HepG2 (cell line): ENCODE measurements around the gene PRCD. TPM values are rescaled to one million over a fixed set of nuclear protein-coding genes. Genes with fewer than 3 reads are reported as not detected.

Experiments
- ATF1 ChIP-seq: IDR thresholded peaks from 2 replicates; pipeline ENCODE4 v1.6.1; 2016; ENCODE audit warnings: mild to moderate bottlenecking, control low read depth
- CREB1 ChIP-seq, 2 experiments: fragments of 450-650 bp in 1 of 2; IDR thresholded peaks; 2 replicates each; pipeline ENCODE4 v1.6.1; 2016 to 2017; ENCODE audit warnings: control low read depth in 1 of 2, mild to moderate bottlenecking in 1 of 2, missing compliant biosample characterization in 1 of 2, missing genetic modification characterization in 1 of 2
- MAF1 ChIP-seq: sonication (generic); formaldehyde crosslinking; IDR thresholded peaks from 2 replicates; pipeline ENCODE4 v1.5.0; 2020; ENCODE audit warnings: missing genetic modification reagents, borderline replicate concordance
- NFE2L2 ChIP-seq: fragments of 150-350 bp; IDR thresholded peaks from 2 replicates; pipeline ENCODE4 v1.6.1; 2014; ENCODE audit warnings: low read length
- SRSF1 ChIP-seq: fragments of 200-400 bp; formaldehyde crosslinking; optimal IDR thresholded peaks from 2 replicates; pipeline ENCODE3; 2017; ENCODE audit warnings: mild to moderate bottlenecking, low read depth, low read length, moderate library complexity
- ZNF567 ChIP-seq: sonication (generic); formaldehyde crosslinking; IDR thresholded peaks from 2 replicates; pipeline ENCODE4 v1.8.1; 2023; ENCODE audit warnings: mild to moderate bottlenecking, missing genetic modification reagents, borderline replicate concordance
- ZNF747 ChIP-seq: sonication (generic); formaldehyde crosslinking; IDR thresholded peaks from 2 replicates; pipeline ENCODE4 v1.8.1; 2023; ENCODE audit warnings: missing genetic modification reagents, mild to moderate bottlenecking, borderline replicate concordance
- polyA plus RNA-seq, 8 experiments: library from polyadenylated mRNA; depleted of rRNA in 3 of 8; stranded (reverse) in 7 of 8; unstranded in 1 of 8; fragments of >200 nt; fragmentation: Illumina TruSeq in 4 of 8; extraction: Trizol in 4 of 8; gene quantifications; 2 replicates each; pipeline versions ENCODE4 v1.2.1 to v1.2.3, GENCODE V29; 2011 to 2016; ENCODE audit warnings: low read depth in 4 of 8, missing spikeins in 1 of 8, mixed read lengths in 1 of 8; ENCODE audit not compliant: insufficient read depth in 1 of 8
- total RNA-seq, 5 experiments: library from RNA; depleted of rRNA; stranded (reverse); fragments of >200 nt; fragmentation: Illumina TruSeq; extraction: Trizol; gene quantifications; 2 replicates each; pipeline ENCODE4 v1.2.3, GENCODE V29; 2016; ENCODE audit warnings: low read depth in 1 of 5
- TF ChIP-seq, protein P1 (sequence below): sonication (generic); formaldehyde crosslinking; IDR thresholded peaks from 2 replicates; pipeline ENCODE4 v1.5.0; 2020; ENCODE audit warnings: mild to moderate bottlenecking, missing genetic modification reagents, borderline replicate concordance
- TF ChIP-seq, protein P2 (sequence below): sonication (generic); formaldehyde crosslinking; IDR thresholded peaks from 2 replicates; pipeline ENCODE4 v1.4.0; 2020; ENCODE audit warnings: missing genetic modification reagents
- TF ChIP-seq, protein P3 (sequence below): sonication (generic); formaldehyde crosslinking; IDR thresholded peaks from 2 replicates; pipeline ENCODE4 v1.5.1; 2020; ENCODE audit warnings: mild to moderate bottlenecking, missing genetic modification reagents, moderate library complexity
- TF ChIP-seq, protein P4 (sequence below): sonication (generic); formaldehyde crosslinking; IDR thresholded peaks from 2 replicates; pipeline ENCODE4 v1.5.1; 2020; ENCODE audit warnings: missing genetic modification reagents, mild to moderate bottlenecking, borderline replicate concordance

PRCD gene
- total and polyA plus RNA-seq, 2 of the 13 experiments (the other 11 are each of a cell fraction or from before 2014, with no cell fraction given): 0.51 TPM; not detected in 1

DNA sequence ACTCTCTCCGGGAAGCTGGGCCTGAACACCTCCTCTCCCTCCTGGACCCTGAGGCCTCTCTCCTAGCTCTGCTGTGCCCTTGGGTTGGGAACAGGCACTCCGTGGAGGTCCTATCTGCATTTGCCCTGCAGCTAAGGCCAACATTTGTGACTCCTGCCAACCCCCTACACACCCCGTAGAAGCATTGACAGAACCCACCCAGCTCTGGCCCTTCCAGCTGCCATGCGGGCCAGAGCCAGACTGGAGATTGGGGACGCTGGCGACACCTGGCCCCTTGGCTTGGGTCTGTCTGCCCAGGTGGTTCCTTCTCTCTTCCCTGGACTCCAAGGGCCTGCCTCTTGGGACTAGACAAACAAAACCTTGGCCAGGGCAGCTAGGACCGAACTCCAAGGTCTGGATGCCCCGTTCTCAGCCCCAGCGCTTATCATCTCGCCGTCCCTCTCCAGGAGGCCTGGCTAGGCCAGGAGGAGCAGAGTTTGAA is 38.0 kb upstream of the PRCD start (continued):
- TF ChIP-seq, protein P1, sequence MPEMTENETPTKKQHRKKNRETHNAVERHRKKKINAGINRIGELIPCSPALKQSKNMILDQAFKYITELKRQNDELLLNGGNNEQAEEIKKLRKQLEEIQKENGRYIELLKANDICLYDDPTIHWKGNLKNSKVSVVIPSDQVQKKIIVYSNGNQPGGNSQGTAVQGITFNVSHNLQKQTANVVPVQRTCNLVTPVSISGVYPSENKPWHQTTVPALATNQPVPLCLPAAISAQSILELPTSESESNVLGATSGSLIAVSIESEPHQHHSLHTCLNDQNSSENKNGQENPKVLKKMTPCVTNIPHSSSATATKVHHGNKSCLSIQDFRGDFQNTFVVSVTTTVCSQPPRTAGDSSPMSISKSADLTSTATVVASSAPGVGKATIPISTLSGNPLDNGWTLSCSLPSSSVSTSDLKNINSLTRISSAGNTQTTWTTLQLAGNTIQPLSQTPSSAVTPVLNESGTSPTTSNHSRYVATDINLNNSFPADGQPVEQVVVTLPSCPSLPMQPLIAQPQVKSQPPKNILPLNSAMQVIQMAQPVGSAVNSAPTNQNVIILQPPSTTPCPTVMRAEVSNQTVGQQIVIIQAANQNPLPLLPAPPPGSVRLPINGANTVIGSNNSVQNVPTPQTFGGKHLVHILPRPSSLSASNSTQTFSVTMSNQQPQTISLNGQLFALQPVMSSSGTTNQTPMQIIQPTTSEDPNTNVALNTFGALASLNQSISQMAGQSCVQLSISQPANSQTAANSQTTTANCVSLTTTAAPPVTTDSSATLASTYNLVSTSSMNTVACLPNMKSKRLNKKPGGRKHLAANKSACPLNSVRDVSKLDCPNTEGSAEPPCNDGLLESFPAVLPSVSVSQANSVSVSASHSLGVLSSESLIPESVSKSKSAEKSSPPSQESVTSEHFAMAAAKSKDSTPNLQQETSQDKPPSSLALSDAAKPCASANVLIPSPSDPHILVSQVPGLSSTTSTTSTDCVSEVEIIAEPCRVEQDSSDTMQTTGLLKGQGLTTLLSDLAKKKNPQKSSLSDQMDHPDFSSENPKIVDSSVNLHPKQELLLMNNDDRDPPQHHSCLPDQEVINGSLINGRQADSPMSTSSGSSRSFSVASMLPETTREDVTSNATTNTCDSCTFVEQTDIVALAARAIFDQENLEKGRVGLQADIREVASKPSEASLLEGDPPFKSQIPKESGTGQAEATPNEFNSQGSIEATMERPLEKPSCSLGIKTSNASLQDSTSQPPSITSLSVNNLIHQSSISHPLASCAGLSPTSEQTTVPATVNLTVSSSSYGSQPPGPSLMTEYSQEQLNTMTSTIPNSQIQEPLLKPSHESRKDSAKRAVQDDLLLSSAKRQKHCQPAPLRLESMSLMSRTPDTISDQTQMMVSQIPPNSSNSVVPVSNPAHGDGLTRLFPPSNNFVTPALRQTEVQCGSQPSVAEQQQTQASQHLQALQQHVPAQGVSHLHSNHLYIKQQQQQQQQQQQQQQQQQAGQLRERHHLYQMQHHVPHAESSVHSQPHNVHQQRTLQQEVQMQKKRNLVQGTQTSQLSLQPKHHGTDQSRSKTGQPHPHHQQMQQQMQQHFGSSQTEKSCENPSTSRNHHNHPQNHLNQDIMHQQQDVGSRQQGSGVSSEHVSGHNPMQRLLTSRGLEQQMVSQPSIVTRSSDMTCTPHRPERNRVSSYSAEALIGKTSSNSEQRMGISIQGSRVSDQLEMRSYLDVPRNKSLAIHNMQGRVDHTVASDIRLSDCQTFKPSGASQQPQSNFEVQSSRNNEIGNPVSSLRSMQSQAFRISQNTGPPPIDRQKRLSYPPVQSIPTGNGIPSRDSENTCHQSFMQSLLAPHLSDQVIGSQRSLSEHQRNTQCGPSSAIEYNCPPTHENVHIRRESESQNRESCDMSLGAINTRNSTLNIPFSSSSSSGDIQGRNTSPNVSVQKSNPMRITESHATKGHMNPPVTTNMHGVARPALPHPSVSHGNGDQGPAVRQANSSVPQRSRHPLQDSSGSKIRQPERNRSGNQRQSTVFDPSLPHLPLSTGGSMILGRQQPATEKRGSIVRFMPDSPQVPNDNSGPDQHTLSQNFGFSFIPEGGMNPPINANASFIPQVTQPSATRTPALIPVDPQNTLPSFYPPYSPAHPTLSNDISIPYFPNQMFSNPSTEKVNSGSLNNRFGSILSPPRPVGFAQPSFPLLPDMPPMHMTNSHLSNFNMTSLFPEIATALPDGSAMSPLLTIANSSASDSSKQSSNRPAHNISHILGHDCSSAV (CRISPR knock-in tag): no peak
- TF ChIP-seq, protein P2, sequence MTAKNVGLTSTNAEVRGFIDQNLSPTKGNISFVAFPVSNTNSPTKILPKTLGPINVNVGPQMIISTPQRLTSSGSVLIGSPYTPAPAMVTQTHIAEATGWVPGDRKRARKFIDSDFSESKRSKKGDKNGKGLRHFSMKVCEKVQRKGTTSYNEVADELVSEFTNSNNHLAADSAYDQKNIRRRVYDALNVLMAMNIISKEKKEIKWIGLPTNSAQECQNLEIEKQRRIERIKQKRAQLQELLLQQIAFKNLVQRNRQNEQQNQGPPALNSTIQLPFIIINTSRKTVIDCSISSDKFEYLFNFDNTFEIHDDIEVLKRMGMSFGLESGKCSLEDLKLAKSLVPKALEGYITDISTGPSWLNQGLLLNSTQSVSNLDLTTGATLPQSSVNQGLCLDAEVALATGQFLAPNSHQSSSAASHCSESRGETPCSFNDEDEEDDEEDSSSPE: no peak
- TF ChIP-seq CREB1 (IDR thresholded peaks at IDR 0.05) (no peak), CREB1 (CRISPR knock-in tag; IDR thresholded peaks at IDR 0.05) (no peak), ZNF567 (CRISPR knock-in tag) (no peak), SRSF1 (no peak), ZNF747 (CRISPR knock-in tag) (0 out of 2 replicates have a peak, but pooled peaks have one; percentile 63), MAF1 (CRISPR knock-in tag) (no peak), NFE2L2 (no peak), ATF1 (CRISPR knock-in tag) (no peak)
- TF ChIP-seq, protein P3, sequence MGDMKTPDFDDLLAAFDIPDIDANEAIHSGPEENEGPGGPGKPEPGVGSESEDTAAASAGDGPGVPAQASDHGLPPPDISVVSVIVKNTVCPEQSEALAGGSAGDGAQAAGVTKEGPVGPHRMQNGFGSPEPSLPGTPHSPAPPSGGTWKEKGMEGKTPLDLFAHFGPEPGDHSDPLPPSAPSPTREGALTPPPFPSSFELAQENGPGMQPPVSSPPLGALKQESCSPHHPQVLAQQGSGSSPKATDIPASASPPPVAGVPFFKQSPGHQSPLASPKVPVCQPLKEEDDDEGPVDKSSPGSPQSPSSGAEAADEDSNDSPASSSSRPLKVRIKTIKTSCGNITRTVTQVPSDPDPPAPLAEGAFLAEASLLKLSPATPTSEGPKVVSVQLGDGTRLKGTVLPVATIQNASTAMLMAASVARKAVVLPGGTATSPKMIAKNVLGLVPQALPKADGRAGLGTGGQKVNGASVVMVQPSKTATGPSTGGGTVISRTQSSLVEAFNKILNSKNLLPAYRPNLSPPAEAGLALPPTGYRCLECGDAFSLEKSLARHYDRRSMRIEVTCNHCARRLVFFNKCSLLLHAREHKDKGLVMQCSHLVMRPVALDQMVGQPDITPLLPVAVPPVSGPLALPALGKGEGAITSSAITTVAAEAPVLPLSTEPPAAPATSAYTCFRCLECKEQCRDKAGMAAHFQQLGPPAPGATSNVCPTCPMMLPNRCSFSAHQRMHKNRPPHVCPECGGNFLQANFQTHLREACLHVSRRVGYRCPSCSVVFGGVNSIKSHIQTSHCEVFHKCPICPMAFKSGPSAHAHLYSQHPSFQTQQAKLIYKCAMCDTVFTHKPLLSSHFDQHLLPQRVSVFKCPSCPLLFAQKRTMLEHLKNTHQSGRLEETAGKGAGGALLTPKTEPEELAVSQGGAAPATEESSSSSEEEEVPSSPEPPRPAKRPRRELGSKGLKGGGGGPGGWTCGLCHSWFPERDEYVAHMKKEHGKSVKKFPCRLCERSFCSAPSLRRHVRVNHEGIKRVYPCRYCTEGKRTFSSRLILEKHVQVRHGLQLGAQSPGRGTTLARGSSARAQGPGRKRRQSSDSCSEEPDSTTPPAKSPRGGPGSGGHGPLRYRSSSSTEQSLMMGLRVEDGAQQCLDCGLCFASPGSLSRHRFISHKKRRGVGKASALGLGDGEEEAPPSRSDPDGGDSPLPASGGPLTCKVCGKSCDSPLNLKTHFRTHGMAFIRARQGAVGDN (CRISPR knock-in tag): peak; percentile 88
- TF ChIP-seq, protein P4, sequence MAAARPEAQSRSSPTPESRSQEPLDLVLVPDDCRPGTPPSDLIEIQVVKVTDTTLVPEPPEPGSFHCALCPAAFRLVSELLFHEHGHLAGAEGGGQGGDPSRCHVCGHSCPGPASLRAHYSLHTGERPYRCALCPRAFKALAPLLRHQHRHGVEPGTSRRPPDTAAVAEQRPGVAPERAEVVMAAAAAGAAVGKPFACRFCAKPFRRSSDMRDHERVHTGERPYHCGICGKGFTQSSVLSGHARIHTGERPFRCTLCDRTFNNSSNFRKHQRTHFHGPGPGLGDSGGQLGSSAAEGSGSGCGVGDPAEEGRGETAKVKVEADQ: no peak
